Measurements from ENCODE around the gene MINDY4. TPM values are rescaled to one million over a fixed set of nuclear protein-coding genes. Genes with fewer than 3 reads are reported as not detected.

Gene MINDY4
- total and polyA plus RNA-seq, 2 of the 8 experiments (the other 6 are each of a cell fraction or from before 2014, with no cell fraction given): 1.3 to 3.6 TPM

DNA sequence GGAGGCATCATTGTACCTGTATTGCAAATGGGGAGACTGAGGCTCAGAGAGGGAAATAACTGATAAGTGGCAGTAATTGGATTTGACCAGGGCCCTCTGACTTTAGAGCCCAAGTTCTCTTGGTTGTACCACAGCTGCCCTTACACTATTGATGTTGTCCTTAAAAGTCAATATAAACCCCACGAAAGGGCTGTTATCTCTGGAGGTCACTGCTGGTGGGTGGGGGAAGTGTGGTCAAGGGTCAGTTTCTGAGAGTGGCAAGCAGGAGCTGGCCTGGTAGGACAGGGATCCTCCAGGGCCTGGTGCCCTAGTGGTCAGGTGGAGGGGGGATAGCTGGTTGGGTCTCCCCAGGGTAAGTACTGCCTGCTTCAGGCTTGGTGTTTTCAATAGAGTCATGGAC lies 96.3 kb downstream of the MINDY4 start:
- H2BK5ac ChIP-seq (ENCODE audit: low read depth, low read length): no peak overlapping the region
- H3K14ac ChIP-seq (ENCODE audit: insufficient read length): no peak overlapping the region
- no peaks in the 10 kb centered on the region for H3K27me3 ChIP-seq (replicated peaks in 1 of 4; ENCODE audit: control insufficient read depth in 3 of 4, extremely low read depth in 1 of 4, insufficient read depth in 3 of 4, low read length in 3 of 4)
- H3K4ac ChIP-seq (replicated peaks; ENCODE audit: insufficient read length, low read depth, low read length): no peak overlapping the region
- H2BK12ac ChIP-seq (ENCODE audit: low read depth, low read length): no peak overlapping the region
- DNase-seq (ENCODE audit: low read depth in 1 of 2, low spot score in 2 of 2) (no peak), FAIRE-seq (no peak)
- no peak overlapping the region for H3K18ac ChIP-seq (ENCODE audit: extremely low read depth, low read length)
- no peak overlapping the region for H3K56ac ChIP-seq (replicated peaks; ENCODE audit: insufficient read length, low read depth, low read length)
- no peak overlapping the region for H2AK5ac ChIP-seq (ENCODE audit: low read depth, low read length)
- no peaks in the 10 kb centered on the region for H3K23me2 ChIP-seq (ENCODE audit: low read depth, low read length)
- H3K79me2 ChIP-seq (ENCODE audit: control insufficient read depth in 1 of 2, insufficient read depth in 2 of 2, low read length in 2 of 2): no peaks in the 10 kb centered on the region
- no peak overlapping the region for H4K91ac ChIP-seq (replicated peaks; ENCODE audit: insufficient read length, low read length)
- no peak overlapping the region for H2AFZ ChIP-seq (ENCODE audit: low read length)
- H3K4me3 ChIP-seq (ENCODE audit: extremely low read depth in 1 of 4, insufficient read depth in 2 of 4, low read depth in 3 of 4, low read length in 4 of 4): no peak overlapping the region
- no peaks in the 10 kb centered on the region for H4K20me1 ChIP-seq (replicated peaks in 1 of 2; ENCODE audit: control insufficient read depth in 1 of 2, insufficient read depth in 2 of 2, low read length in 2 of 2)
- H3K36me3 ChIP-seq (ENCODE audit: control insufficient read depth in 2 of 4, insufficient read depth in 4 of 4, low read length in 3 of 4): no peaks in the 10 kb centered on the region
- CTCF ChIA-PET (ENCODE audit: partially characterized antibody): interaction anchor here (1.3 to 1.9 kb wide), 3 partner anchors 13 to 41 kb away, joined by 3 to 4 read pairs (median 3); no protein-coding TSS in a partner anchor
- H3K79me1 ChIP-seq (ENCODE audit: low read depth, low read length): no peaks in the 10 kb centered on the region
- H2BK15ac ChIP-seq (ENCODE audit: low read length): no peak overlapping the region
- H3K9me3 ChIP-seq (ENCODE audit: insufficient read depth in 2 of 2, low read depth in 1 of 2, low read length in 1 of 2): no peaks in the 10 kb centered on the region
- no peak overlapping the region for H2BK20ac ChIP-seq (ENCODE audit: low read length)
- no peak overlapping the region for H3K23ac ChIP-seq (ENCODE audit: insufficient read length)
- H3K9ac ChIP-seq (replicated peaks in 1 of 4; ENCODE audit: extremely low read depth in 1 of 4, low read depth in 3 of 4, low read length in 3 of 4): no peak overlapping the region
- H3K4me2 ChIP-seq (ENCODE audit: insufficient read depth in 1 of 2, low read depth in 2 of 2, low read length in 2 of 2): no peak overlapping the region
- H3K4me1 ChIP-seq (replicated peaks in 1 of 4; ENCODE audit: control insufficient read depth in 3 of 4, insufficient read depth in 4 of 4, low read length in 3 of 4): no peaks in the 10 kb centered on the region
- H4K8ac ChIP-seq (ENCODE audit: extremely low read depth, insufficient read depth, low read length): no peak overlapping the region
- H4K5ac ChIP-seq (ENCODE audit: insufficient read length, low read depth, low read length): no peak overlapping the region
- POLR2A ChIA-PET (ENCODE audit: partially characterized antibody): no interaction called here
- H2BK120ac ChIP-seq (replicated peaks; ENCODE audit: low read depth, low read length): no peak overlapping the region
- H3K27ac ChIP-seq (ENCODE audit: low read depth, low read length): no peak overlapping the region
- WGBS, 2 experiments (ENCODE audit: extremely low coverage in 1 of 2, insufficient coverage in 1 of 2, insufficient read length in 1 of 2, insufficient replicate concordance in 2 of 2, low coverage in 1 of 2, low lambda C conversion rate in 2 of 2, missing lambda C conversion rate in 1 of 2): 90% methylated on average over 1 of the region's 1 CpG; no CpG with 5 or more reads in 1 of the 2 experiments
- no peak for TF ChIP-seq FOSL1 (IDR thresholded peaks at IDR 0.05; ENCODE audit: insufficient read depth, low read depth, low read length)
- TF ChIP-seq ASH2L (IDR thresholded peaks at IDR 0.05; ENCODE audit: low read length): no peak
- no peak for TF ChIP-seq MAFK (IDR thresholded peaks at IDR 0.05; ENCODE audit: low read depth, low read length)
- TF ChIP-seq CTBP2 (IDR thresholded peaks at IDR 0.05; ENCODE audit: borderline replicate concordance, insufficient read depth, insufficient read length, low read length): no peak
- TF ChIP-seq RXRA (IDR thresholded peaks at IDR 0.05; ENCODE audit: insufficient read depth, low read depth, low read length): no peak
- no peak for TF ChIP-seq SRF (IDR thresholded peaks at IDR 0.05; ENCODE audit: low read depth, low read length)
- TF ChIP-seq POLR2AphosphoS5 (IDR thresholded peaks at IDR 0.05; ENCODE audit: low read depth, low read length): no peak
- no peak for TF ChIP-seq TCF12 (IDR thresholded peaks at IDR 0.05; ENCODE audit: low read depth, low read length)
- no peak for TF ChIP-seq SUZ12 (IDR thresholded peaks at IDR 0.05; ENCODE audit: low read length)
- TF ChIP-seq HDAC6 (IDR thresholded peaks at IDR 0.05; ENCODE audit: low read depth, low read length): no peak
- TF ChIP-seq RBBP5 (IDR thresholded peaks at IDR 0.05; ENCODE audit: borderline replicate concordance, low read depth, low read length): no peak
- TF ChIP-seq, protein P1, sequence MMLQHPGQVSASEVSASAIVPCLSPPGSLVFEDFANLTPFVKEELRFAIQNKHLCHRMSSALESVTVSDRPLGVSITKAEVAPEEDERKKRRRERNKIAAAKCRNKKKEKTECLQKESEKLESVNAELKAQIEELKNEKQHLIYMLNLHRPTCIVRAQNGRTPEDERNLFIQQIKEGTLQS (IDR thresholded peaks at IDR 0.05; ENCODE audit: insufficient read depth, low read depth, low read length): no peak
- no peak for TF ChIP-seq KDM5A (IDR thresholded peaks at IDR 0.05; ENCODE audit: low read length)
- TF ChIP-seq SP4 (IDR thresholded peaks at IDR 0.05; ENCODE audit: low read length): no peak
- no peak for TF ChIP-seq JUND (IDR thresholded peaks at IDR 0.05; ENCODE audit: low read length)

Measured in H1 (cell line).